NOMO-1 (cell line): ENCODE data around the gene IGSF9.
"Not testable (repeated sequence)": the region's sequence is repeated elsewhere in the genome, so short reads cannot be mapped to it uniquely, and the experiment has no call there.

Experiments used
- DNase-seq, 2 experiments: peaks; one replicate each; lab custom pipeline; 2025; ENCODE audit not compliant: unreplicated experiment in 2 of 2; lab: John Stamatoyannopoulos, UW

Gene IGSF9

GRCh38 chr1:159922511-159923202 lies 22.8 kb downstream of the IGSF9 start:
- no peak for DNase-seq

DNA sequence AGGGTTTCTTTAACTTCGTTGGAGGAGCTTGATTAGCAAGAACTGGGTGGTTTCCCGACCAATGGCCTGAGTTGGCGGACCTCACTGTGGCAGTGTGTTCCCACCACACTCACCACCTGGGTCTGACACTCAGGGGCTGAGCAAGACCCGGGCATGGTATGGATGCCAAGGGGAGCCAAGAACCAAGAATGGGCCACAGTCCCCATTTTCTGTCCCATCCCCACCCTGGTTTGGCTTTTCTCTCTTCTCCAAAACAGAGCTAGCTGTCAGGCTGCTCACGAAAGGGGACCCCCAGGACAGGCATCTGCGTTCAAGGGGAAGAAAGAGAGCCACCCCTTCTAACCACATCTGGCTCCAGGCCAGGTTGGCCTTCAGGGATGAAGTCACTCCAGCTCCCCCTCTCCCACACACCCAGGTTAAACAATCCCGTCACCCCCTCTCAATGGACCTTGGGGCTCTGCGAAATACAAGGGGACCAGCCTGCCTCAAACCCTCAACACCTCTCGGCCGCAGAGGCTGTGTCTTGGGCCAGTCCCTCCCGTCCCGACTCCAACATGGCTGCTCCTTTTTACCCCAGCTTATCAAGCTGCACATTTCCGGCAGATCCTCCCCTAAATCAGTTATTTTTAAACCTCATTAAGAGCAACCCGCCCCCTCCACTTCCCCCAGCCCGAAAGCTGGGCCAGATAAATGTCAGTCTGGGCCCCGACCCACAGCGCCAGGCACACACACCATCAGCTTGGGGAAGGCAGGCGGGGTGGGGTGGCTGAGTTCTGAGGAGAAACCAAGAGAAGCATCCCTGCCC lies 23.5 kb downstream of the IGSF9 start:
- no peak for DNase-seq

GRCh38 chr1:159921251-159921650 lies 24.2 kb downstream of the IGSF9 start:
- no peak for DNase-seq

DNA sequence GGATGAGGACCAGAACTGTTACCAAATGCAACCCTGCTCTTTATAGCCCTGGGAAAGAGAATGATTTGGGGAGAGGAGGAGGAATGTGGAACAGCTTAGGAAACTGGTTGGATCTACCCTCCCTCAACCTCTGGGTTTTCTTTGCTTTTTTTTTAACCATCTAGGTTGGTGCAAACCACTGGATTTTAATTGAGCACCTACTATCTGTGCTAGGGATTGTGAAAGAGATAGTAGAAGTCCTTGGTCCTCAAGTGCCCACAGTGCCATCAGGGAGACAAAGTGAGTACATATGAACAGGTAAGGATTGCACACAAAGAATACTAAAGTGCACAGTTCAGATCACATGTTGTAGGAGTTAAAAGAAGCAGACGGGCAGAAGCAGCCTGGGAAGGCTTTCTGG lies 24.8 kb downstream of the IGSF9 start:
- no peak for DNase-seq

GRCh38 chr1:159920202-159920601 lies 25.2 kb downstream of the IGSF9 start:
- no peak for DNase-seq

GRCh38 chr1:159919236-159919865 lies 26.1 kb downstream of the IGSF9 start:
- DNase-seq, result no peak

DNA sequence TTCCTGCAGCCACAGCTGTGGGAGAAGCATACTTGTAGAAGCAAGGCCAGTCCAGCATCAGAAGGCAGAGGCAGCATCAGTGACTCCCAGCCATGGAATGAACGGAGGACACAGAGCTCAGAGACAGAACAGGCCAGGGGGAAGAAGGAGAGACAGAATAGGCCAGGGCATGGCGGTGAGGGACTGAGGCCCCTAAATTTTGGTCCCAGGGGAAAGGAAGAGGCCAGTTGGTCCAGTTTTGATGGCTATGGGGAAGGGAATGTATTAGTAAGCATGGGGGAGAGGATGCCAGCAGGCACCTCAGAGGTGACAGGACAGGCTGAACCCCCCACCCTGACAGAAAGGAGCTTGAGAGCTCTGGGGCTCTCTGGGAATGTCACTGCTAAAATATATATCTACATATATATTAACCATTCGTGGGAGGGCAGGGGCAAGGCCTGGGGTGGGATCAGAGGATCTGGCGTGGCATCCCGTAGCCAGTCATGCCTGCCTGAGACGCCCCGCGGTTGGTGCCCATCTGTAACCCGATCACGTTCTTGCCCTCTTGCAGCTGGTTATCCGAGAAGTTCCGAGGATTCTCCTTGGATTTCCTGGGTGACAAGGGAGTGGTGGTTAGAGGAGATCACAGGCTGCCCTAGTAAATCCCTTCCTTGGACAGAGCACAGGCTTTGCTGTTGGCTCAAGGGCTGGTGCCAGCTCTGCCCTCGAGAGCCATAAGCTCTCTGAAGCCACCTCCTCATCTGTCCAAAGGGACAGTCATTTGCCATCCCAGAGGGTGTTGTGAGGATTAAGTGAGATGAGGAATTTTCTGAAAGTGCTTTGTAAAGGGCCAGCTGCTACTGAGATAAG lies 26.8 kb downstream of the IGSF9 start:
- DNase-seq, result no peak

DNA sequence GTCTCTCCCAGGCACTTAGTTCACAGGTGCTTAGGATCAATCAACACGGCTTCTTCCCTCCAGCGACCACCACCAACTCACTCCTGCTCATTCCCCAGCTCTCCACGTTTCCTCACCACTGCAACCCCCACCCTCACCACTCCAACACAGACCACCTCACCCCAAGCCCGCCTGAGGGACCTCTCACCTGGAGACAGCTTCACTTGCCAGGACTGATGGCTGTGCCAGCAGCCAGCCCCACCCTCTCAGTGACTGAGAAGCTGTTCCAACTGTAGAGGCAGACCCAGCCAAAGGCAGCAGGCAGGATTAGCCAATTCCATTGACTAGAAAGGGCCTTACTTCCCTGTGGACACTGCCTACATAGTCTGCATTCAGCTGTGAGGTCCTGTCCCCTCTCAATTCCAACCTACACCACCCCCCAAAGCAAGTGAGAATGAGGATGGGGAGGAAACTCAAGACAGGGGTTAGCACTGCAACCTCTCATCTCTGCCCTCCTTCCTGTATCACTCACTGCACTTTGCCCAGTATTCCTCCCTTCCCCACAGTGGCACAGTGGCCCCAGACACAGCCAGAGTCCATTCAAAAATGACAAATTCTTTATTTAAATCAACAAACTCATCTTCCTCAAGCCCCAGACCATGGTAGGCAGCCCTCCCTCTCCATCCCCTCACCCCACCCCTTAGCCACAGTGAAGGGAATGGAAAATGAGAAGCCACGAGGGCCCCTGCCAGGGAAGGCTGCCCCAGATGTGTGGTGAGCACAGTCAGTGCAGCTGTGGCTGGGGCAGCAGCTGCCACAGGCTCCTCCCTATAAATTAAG lies 27.7 kb downstream of the IGSF9 start:
- no peak for DNase-seq

- DNase-seq, result no peak
Measured at GRCh38 chr1:159916242-159917051, 29.0 kb downstream of the IGSF9 start.

- DNase-seq, result no peak
Measured at GRCh38 chr1:159915571-159916241, 29.7 kb downstream of the IGSF9 start.

- DNase-seq, result no peak
Measured at GRCh38 chr1:159914252-159915018, 31.0 kb downstream of the IGSF9 start.

DNA sequence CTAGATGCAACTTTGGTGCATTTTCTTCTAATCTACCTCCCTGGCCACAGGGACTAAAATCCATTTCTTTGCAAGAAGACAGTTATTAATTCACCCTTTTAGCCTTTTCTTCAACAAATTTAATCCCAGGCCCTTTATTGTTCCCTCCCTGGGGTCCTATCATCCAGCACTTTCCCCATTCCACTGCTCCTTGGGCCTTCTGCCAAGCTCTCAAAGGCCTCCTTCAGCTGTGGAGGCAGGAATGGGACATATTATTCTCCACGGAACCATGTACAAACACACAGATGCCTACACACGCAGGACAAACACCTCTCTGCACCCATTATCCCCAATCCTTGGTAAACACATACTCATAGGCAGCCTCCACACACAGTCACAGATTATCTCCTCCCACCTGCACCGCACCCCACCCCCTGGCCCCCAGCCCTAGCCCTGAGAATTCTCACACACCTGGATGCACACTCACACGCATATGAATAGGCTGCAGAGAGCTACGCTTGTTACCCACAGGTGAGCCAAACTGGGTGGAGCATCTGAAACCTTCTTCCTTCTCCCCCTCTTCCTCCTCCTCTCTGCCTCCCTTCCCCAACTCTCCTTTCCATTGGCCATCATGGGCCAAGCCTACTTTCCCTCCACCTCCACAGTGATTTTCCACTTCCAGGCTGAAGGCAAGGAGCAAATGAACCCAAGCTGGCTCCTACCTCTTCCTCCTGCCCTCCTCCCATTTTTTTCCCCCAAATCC lies 31.8 kb downstream of the IGSF9 start:
- no peak for DNase-seq

DNA sequence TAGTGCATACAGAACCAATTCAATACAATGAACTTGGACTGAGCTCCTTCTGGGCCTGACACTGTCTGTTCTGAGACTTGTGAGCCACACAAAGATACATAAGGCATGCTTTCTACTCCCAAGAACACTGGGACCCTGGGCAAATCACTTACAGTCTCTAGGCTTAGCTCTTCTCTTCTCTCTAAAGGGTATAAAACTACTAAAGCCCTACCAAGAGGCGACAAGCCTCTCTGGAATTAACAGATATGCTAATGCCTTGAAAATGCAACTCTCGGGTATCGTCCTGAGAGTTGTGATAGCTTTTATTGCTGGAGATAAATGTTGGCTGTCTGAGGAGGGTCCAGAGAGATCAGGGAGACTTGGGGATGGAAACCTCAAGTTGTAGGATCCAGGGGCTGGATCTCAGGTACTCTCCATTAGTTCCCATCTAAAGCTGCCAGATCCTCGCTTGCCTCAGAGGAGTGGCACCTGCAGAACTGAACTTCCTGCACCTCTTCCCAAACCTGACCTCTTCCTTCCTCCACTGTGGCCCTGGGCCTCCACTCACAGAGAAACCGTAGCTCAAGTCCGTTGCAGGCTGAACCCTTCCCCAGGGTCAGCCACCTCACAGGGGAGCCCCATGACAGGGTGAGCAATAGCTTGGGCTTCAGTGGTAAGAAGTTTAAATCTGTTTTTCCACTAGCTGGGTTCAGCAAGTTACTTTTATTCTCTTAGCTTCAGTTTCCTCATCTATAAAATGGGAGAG lies 33.9 kb downstream of the IGSF9 start:
- peak in 1 of 2 experiments; percentile 26 for DNase-seq

- no peak for DNase-seq
Measured at GRCh38 chr1:159908031-159908940, 37.1 kb downstream of the IGSF9 start.

- no peak for DNase-seq
Measured at GRCh38 chr1:159906960-159907359, 38.5 kb downstream of the IGSF9 start.

DNA sequence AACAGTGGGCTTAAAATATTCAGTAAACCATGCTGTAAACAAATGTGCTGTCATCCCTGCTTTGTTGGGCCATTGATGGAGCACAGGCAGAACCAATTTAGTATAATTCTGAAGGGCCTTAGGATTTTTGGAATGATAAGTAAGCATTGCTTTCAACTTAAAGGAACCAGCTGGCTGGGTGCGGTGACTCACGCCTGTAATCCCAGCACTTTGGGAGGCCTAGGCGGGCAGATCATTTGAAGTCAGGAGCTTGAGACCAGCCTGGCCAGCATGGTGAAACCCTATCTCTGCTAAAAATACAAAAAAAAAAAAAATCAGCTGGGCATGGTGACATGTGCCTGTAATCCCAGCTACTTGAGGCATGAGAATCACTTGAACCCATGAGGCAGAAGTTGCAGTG lies 41.4 kb downstream of the IGSF9 start:
- not testable (repeated sequence) for DNase-seq
